NCI-H2227 treated with DMSO at 0.1 percent for 48 hours (cell line): ENCODE data around the gene DDX10.
A peak's percentile ranks its signal among the peaks of the same experiment; 100 is the strongest.
"Not testable (repeated sequence)": the region's sequence is repeated elsewhere in the genome, so short reads cannot be mapped to it uniquely, and the experiment has no call there.

ENCODE experiments used
- DNase-seq: peaks from one replicate; lab custom pipeline; 2025; lab: John Stamatoyannopoulos, UW

DDX10 gene

DNA sequence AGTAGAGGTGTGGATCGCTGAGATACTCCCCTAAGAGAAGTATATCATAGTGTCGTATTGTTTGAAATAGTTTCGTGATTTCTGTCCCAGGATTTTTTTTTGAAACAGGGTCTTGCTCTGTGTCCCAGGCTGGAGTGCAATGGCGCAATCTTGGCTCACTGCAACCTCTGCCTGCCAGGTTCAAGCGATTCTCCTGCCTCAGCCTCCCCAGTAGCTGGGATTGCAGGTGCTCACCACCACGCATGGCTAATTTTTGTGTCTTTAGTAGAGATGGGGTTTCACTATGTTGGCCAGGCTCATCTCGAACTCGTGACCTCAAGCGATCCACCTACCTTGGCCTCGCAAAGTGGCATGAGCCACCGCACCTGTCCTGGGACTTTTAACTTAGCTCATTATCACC, 159.1 kb downstream of the DDX10 start:
- not testable (repeated sequence) for DNase-seq

DNA sequence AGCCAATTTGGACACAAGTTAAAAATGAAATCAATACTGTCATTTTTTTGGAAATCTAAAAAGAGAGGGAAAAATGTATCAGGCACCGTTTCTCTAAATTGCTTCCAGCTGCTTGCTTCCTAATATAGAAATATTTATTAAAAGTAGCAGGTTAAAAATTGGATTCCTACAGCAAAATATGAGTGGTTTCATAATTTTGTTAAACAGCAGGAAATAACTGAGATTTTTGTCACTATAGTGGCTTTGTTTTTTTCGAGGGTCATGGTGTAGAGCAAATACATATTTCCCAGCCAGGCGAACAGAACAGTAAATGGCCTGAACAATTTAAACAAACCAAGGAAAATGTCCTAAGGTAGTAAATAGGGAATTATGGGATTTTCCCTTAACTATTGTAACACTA, 159.7 kb downstream of the DDX10 start:
- no peak for DNase-seq

DNA sequence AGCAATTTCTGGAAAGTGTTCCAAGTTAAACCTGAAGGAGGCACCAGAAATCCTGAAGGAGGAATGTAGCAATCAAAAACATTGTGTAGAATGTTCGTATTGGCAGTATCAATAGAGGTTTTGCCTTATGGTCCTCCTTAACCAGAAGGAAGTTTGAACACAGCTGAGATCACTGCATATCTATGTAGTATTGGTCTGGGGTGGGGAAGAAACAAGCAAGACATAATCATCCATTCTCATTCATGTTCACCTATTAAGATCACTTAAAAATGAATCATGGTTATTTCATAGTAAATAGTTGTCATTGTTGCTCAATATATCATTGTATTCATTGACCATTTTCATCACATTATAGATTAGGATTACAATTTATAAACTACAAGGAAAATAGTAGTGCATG, 160.5 kb downstream of the DDX10 start:
- no peak for DNase-seq

DNA sequence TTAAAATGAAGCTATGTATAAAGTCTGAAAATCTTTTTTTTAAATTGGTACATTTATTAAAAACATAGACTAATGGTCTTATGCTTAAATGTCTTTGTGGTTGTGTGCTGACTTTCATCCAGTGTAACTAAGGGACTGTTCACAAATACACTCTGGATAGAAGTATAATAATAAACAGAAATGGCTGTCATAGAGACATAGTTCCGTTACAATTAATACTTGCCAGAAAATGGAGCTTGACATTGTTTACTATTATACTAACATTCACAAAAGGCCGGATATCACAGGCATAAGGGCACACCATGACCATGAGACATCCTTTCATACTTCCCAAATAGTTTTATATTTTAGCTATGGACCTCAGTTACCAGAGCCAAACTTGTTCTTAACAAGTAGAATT, 161.3 kb downstream of the DDX10 start:
- DNase-seq: no peak

DNA sequence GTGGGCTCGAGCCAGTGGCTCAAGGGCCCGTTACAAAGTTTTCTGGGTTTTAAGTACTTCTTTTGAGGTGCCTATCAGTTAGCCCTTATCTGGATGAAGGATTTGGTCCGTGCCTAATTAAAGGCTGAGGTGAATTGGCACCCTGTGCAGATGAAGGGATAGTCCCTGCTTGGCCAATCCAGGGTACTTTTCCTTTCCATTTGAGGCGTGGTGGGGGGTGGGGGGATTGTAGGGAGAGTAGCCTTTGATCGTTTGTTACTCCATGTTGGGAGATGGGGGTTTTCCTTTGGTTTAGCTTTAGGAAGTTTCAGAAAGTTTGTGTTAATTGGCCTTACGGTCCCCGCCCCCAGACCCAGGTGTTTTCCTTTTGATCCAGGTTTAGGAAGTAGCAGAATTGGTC, 170.8 kb downstream of the DDX10 start:
- no peak for DNase-seq

DNA sequence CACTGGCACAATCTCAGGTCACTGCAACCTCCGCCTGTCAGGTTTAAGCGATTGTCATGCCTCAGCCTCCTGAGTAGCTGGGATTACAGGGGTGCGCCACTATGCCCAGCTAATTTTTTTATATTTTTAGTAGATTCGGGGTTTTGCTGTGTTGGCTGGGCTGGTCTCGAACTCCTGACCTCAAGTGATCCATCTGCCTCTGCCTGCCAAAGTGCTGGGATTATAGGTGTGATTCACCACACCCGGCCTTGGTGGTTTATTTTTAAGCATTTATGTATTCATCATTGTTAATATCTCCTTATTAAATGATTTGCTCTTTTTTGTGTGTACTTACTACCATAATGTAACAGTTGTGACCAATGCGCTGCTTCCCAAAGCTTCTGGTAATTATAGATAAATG, 171.7 kb downstream of the DDX10 start:
- DNase-seq: no peak

GRCh38 chr11:108838102-108838791, 173.4 kb downstream of the DDX10 start:
- no peak for DNase-seq

GRCh38 chr11:108838792-108839105, 173.9 kb downstream of the DDX10 start:
- DNase-seq: no peak

GRCh38 chr11:108846009-108846408, 181.1 kb downstream of the DDX10 start:
- no peak for DNase-seq

DNA sequence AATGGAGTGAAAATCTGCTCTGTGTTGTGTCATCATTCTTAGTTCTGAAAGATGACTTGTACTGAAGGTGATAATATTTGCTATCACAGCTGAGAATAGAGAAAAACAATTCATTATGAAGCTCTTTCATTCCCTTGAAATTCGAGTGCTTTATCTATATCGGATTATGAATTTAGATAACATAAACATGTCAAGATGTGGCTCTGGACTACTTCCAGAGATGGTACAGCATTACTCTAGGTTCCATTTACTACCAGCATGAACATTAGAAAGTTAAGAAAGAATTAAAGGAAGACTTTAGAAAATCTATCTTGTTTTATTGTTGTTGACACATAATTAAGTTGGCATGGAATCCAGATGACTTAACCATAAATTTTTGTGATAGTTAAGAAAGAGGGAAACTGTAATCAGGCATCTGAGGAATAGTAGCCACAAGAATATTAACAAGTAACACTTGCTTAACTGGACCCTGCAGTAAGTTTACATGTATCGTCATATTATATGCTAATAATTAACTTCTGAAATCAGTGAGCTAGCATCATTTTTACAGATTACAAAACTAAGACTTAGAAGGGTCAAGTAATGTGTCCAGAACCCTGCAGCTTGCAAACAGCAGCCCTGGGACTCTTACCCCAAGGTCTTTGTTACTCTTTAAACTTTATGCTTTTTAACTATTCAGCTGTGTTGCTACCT, 182.6 kb downstream of the DDX10 start:
- no peak for DNase-seq

DNA sequence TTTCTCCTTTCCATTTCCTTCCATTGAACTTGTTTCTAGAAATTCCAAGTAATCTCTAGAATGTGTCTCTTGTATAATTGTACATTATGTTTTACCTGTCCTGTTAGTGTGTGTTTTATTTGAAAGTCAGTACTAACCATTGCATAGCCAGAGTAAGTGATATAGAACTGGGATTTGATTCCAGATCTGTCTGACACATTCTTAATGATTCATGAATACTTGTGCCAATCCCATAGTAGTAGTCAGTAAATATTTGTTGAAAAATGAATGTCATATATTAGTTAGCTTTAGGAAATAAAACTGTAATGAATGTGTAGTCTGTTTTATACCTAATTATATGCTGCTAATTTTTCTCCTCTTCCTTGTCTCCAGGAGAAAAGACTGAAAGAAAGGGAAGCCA, 186.9 kb downstream of the DDX10 start:
- no peak for DNase-seq

- no peak for DNase-seq
Observed at GRCh38 chr11:108852701-108853100, 187.8 kb downstream of the DDX10 start.

- no peak for DNase-seq
Observed at GRCh38 chr11:108853151-108853550, 188.3 kb downstream of the DDX10 start.

DNA sequence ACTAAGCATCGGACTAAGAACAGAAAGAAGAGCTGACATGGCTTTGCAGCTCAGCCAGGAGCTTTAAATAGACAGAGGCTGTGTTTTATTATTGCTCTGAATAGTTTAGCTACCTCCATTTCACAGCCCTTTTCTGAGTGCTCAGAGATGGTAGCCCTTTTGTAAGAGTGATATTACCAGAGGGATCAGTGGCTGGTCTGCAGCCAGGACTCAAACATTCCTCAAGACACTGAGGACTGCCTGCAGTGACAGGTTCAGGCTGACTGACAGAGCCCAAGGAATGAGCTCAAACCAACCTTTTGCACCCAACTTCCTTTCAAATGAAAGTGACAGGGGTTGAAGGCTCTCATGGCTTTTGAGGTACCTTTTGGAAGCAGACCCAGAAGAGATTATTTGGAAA, 189.0 kb downstream of the DDX10 start:
- DNase-seq: no peak

- no peak for DNase-seq
Observed at GRCh38 chr11:108854346-108854745, 189.5 kb downstream of the DDX10 start.

DNA sequence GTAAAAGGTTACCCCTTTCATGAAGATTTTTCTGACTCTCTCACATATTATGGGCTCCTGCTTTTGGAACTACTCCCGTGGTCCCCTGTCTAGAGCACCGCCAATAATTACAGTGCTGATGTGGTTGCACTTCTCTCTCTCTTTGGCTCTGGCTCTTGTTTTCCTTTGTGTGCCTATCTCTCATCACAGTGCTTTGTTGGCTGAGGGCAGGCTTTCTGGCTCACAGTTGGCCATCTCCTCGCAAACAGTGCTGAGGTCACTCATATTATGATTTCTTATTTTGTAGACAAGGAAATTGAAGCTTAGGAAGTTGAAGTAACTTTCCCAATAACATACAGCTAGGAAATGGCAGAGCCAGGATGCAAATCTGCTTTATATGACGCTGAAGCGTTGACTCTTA, 192.5 kb downstream of the DDX10 start:
- DNase-seq: peak; percentile 19

DNA sequence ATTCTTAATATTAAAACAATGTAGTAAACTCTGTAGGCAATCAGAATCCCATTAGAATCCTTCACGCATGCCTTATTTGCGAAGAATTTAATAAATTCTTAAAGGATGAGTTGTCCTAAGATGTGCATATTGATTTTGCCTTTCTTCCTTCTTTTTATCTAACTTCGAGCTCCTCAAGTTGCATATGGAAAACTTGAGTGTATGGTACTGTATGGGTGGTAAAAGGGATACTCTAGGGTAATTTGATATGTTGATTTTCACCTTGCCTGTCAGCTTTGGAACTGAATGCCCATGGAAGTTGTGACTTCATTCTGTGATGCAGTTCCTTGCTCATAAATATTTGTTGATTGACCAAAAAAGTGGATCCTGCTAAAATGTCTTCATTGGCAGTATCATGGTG, 193.8 kb downstream of the DDX10 start:
- DNase-seq: no peak

DNA sequence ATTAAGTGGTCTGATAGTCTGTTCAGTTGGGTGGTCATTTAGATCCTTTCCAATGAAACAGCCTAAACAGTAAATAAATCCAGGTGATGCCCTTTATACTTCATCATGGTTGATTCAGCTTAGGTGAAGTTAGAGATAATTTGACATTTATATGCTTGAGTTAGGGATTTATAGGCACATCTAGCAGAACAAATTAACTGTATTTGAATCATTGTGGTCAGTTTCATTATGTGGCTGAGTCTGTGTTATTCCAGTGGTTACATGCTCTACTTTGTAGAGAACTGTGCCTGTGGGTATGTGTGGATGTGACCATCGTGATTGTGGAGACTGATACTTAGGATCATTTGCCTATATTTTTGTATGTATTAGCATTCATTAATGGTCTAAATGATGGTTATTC, 194.6 kb downstream of the DDX10 start:
- no peak for DNase-seq

- no peak for DNase-seq
Observed at GRCh38 chr11:108863528-108863927, 198.7 kb downstream of the DDX10 start.

DNA sequence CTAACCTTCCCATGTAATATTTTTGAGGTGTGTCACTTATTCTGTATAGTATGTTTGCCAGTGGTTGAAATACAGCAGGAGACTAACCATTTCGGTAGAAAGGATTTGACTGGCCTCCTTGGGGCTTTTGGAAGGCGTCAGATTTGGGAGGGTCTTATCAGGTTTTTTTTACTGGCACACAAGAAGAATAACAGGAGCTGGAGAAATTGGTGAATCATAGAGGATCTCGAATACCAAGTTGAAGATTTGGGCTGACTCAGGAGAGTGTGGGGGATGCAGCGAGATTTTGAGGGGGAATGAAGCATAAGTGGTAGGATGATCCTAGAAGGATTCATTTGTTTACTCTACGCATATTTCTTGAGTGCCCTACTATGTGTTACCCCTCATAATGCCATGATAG, 200.5 kb downstream of the DDX10 start:
- no peak for DNase-seq

- DNase-seq: no peak
Observed at GRCh38 chr11:108866781-108867180, 201.9 kb downstream of the DDX10 start.

DNA sequence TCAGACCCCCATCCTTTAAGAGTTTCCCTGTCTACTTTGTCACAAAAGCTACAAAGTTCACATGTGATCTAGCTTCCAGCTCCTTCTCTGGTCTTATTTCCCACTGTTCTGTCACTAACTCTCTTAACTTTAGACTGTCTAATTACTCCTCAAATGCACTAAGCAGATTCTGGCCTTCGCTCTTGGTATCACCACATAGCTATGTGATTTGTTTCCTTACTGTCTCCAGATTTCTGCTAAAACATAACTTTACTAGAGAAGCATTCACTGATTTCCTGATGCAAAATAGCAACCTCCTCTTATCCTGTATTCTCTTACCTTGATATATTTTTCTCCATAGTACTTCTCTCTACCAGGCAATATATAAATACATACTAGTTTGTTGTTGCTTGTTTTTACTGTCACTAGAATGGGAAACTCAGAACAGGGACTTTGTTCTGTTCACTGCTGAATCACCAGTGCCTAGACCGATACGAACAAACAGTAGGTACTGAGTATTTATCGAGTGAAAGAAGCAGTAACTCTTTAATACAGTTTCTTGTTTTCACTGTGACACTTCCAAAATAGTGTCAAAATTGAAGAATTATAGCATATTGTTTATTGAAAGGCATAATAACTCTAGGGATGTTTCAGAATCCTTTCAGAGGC, 205.6 kb downstream of the DDX10 start:
- DNase-seq: no peak

DNA sequence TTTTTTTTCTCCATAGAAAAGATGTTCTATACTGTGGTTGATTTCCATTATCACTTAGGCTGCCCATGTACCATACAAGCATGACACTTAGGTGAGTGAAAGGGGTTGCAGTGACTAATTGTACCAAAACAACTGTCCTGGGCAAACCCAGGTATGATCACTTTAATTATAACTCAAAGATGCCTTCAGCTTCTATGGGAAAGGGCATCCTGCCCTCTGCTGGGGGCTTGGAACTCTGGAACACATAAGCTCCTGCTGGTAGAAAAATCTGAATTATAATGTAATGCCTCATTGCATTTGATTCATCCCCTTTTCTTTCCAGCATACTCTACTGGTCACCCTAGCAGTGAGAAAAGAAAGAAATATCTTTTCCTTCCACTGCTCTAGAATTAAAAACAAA, 206.3 kb downstream of the DDX10 start:
- DNase-seq: no peak

DNA sequence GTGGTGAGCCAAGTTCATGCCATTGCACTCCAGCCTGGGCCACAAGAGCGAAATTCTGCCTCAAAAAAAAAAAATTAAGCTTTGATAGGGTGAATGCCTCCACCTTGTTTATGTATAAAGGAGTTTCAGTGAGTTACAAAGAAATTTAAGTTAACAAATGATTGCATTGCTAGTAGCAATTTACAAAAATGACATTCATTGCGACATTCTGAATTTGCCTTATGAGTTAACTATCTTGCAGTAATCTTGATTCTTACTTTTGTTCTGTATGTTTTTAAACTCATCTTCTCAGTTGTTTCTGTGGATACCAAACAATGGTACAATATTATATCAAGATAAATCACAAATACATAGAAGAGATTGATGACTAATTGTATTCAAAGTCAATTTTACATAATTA, 207.0 kb downstream of the DDX10 start:
- no peak for DNase-seq
